ENCODE measurements around the gene GPR183.

Gene GPR183

GRCh38 chr13:99312493-99312883 is 5.3 kb upstream of the GPR183 start:
- no peak for DNase-seq (ENCODE audit: low read depth in 2 of 2)

DNA sequence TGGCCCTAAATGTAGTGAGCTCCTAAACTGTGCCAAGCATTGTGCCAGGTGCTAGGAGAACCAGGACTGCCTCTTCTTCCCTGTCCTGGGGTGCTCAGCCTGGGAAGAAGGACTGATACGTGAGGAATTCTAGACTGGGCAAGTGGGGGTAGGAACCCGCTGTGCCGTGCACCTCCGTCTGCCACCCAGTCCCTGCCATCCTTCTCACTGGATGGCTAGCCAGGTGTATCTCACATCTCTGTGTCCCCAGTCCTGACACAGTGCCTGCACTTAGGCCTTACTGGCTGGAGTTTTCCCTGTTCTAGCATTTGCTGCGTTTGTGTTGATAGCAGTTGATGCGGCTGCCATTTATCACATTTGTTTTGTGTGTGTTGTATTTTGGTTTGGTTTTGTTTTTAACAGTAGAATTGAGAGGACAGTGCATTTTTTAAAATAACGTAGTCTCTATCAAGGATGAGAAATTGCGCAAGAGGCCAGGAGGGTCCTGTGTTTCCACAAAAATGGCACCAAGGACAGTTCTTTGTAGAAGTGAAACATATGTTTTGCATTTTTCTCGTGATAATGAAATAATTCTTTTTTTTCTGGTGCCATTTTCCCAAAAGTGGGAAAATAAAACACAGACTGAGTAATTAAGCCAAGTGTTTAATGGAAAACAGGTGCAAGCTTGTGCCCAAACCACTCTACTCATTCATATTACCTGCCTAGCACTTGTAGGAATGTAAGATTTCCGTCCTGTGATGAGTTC is 4.7 kb upstream of the GPR183 start:
- no peak for DNase-seq (ENCODE audit: low read depth in 2 of 2)

DNA sequence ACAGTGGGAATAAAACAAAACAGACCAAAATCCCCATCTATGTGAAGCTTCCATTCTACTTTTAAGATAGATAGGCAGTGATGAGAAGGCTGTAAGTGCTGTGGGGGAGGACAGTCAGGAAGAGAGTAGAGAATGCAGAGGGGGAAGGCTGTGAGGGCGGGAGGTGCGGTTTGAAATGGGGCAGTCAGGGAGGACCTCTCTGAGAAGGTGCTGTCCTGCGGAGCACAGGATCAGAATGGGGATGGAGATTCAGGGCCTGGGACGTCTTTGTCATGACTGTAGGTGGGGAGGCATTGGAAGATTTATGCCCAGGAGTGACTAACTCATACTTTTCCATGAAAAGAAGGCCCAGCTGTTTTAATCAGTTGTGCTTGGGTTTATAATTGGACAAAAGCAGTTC is 3.9 kb upstream of the GPR183 start:
- no peak for DNase-seq (ENCODE audit: low read depth in 2 of 2)

GRCh38 chr13:99310382-99311031 is 3.3 kb upstream of the GPR183 start:
- no peak for DNase-seq (ENCODE audit: low read depth in 2 of 2)

GRCh38 chr13:99308471-99309087 is 1.4 kb upstream of the GPR183 start:
- DNase-seq (ENCODE audit: low read depth in 2 of 2), result no peak

DNA sequence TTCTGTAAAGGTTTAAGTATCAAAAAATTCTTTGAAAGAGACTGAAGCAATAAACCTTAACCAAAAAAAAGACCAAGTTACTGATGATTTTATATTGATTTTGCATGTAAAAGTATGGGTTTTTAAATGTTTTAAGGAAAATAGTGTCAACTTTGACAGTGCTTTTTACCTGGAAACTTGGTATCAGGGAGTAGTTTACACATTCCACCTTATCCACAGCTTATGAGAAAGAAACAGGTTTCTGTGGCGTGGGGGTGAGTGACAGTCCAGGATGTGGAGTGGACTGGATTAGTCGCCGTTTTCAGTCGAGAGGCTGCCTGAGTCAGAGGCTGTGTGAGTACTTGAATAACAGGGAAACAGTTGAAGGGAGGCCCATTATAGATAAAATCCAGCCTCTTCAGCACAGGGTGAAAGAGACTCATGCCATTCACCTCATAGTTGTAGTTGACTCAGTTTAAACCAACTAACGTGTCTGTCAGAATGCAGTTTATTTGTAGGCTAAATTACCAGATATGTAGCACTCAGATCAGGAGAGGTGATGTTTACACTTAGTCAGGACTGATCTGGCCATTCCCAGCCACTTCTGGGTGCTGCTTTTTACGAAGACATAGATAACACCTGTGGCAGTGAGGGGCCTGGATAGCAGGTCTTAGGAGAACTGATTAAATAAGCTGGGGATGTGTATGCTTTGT is 595 bp upstream of the GPR183 start:
- peak; percentile 59 to 75 for DNase-seq (ENCODE audit: low read depth in 2 of 2)

- no peak for DNase-seq (ENCODE audit: low read depth in 2 of 2)
Observed at GRCh38 chr13:99305566-99305965, 1.6 kb downstream of the GPR183 start.

- no peak for DNase-seq (ENCODE audit: low read depth in 2 of 2)
Observed at GRCh38 chr13:99305158-99305557, 2.0 kb downstream of the GPR183 start.

- DNase-seq (ENCODE audit: low read depth in 2 of 2), result no peak
Observed at GRCh38 chr13:99304541-99304940, 2.7 kb downstream of the GPR183 start.

GRCh38 chr13:99303863-99304521 is 3.2 kb downstream of the GPR183 start:
- DNase-seq (ENCODE audit: low read depth in 2 of 2), result peak in 1 of 2 experiments; percentile 60

DNA sequence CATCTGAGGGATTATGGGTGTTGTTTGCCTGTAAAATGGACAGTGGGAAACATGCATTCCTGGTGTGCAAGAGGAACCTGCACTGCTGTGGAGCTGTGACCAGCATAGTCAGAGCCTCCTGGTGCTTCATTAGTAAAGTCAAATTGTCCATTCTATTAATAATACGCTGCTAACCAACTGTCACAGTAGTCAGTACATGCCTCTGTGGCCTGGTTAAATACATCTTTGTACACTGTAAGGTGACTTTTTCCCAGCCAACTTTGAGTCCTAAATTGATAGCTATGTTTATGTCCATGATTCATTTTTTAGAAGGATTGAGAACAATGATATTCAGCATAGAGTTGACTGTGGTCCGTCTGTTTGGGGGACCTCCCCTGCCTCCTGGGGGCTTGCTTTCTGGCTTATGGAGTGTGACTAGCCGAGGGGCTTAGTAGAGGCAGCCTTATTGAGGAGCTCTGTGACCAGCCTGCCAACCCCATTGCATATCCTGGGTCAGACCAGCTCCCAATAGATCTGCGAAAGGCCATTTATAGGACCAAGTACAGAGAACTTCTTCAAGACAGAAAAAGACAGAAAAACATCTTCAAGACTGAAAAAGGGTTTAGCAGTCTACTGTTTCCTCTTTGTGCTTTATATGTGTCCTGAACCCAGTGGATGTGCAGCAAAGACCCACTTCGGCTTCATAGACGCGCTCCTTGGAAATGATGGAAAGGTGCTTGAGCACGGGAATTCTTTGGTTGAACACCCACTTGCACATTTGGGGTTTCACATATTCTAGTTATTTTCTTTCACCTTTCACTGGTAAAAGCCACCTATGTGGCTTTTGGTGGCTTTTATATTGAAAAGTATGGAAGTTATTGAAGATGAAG is 4.3 kb downstream of the GPR183 start:
- no peak for DNase-seq (ENCODE audit: low read depth in 2 of 2)

GRCh38 chr13:99301913-99302636 is 5.1 kb downstream of the GPR183 start:
- DNase-seq (ENCODE audit: low read depth in 2 of 2), result no peak

GRCh38 chr13:99301056-99301838 is 6.0 kb downstream of the GPR183 start:
- DNase-seq (ENCODE audit: low read depth in 2 of 2), result no peak

- no peak for DNase-seq (ENCODE audit: low read depth in 2 of 2)
Observed at GRCh38 chr13:99299920-99300341, 7.3 kb downstream of the GPR183 start.

DNA sequence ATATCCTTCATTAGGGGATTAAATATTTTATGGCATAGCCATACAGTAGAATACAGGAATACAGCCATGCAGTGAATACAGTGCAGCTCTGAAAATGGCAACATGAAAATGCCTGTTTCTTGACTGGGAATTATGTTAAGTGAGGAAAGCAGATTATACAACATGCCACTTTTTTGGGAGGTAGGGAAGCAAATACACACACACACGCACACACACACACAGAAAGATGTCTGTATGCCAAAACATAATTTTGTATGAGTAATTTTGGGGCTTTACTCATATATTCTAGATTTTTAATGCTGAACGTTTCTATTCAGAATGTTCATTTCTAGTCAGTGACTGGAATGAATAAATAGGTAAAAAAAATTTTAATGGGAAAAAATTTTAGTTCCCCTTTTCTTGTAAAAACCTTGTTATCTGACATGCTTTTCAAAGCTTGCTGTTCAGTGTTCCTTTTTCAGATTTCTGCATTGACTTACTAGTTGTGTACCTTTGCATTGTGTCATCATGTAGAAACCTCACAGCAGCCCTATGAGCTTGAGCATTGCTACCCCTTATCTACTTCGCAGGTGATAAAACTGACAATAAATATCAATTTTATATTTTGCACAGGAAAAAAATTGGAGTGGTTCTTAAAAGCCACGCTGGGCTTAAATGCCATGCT is 7.8 kb downstream of the GPR183 start:
- DNase-seq (ENCODE audit: low read depth in 2 of 2), result no peak

GRCh38 chr13:99298056-99298455 is 9.1 kb downstream of the GPR183 start:
- DNase-seq (ENCODE audit: low read depth in 2 of 2), result no peak

GRCh38 chr13:99297331-99297730 is 9.9 kb downstream of the GPR183 start:
- DNase-seq (ENCODE audit: low read depth in 2 of 2), result no peak

- no peak for DNase-seq (ENCODE audit: low read depth in 2 of 2)
Observed at GRCh38 chr13:99296398-99296797, 10.8 kb downstream of the GPR183 start.
